ENCODE results near the gene CAPN8. TPM values are rescaled to one million over a fixed set of nuclear protein-coding genes. Genes with fewer than 3 reads are reported as not detected.

Gene CAPN8
- total and polyA plus RNA-seq, 2 donors from 2014 or later = 0.84 to 56.1 TPM

- no peak for TF ChIP-seq CTCF (IDR thresholded peaks at IDR 0.05; ENCODE audit: borderline replicate concordance, extremely low read depth, insufficient read depth)
- no peak overlapping the region for H3K4me3 ChIP-seq (ENCODE audit: low read length in 3 of 3)
- H3K4me1 ChIP-seq (ENCODE audit: control insufficient read depth in 2 of 3, insufficient read depth in 2 of 3, low read depth in 1 of 3, low read length in 3 of 3) = no peaks in the 10 kb centered on the region
- DNase-seq = no peak
- no peak for FAIRE-seq
- no peaks in the 10 kb centered on the region for H3K27me3 ChIP-seq (ENCODE audit: control insufficient read depth, insufficient read depth, low read length)
- H3K27ac ChIP-seq (ENCODE audit: low read depth in 2 of 2, low read length in 2 of 2) = no peak overlapping the region
- H3K36me3 ChIP-seq (ENCODE audit: control insufficient read depth in 2 of 3, insufficient read depth in 3 of 3, low read length in 3 of 3) = no peaks in the 10 kb centered on the region
- intact Hi-C loops (cut with DNase I) = no loop called here
- H3K9me3 ChIP-seq (ENCODE audit: control insufficient read depth in 2 of 3, insufficient read depth in 1 of 3, low read length in 3 of 3) = no peaks in the 10 kb centered on the region
- H3K9ac ChIP-seq (ENCODE audit: low read length in 3 of 3) = no peak overlapping the region
Measured at GRCh38 chr1:223514644-223515043, 150.9 kb downstream of the CAPN8 start.

- Histone ChIP-seq H3K27me3 (ENCODE audit: control insufficient read depth, insufficient read depth, low read length) (no peaks in the 10 kb centered on the region), H3K4me3 (ENCODE audit: low read length in 3 of 3) (no peak overlapping the region), H3K9me3 (ENCODE audit: control insufficient read depth in 2 of 3, insufficient read depth in 1 of 3, low read length in 3 of 3) (no peaks in the 10 kb centered on the region), H3K4me1 (ENCODE audit: control insufficient read depth in 2 of 3, insufficient read depth in 2 of 3, low read depth in 1 of 3, low read length in 3 of 3) (no peaks in the 10 kb centered on the region), H3K36me3 (ENCODE audit: control insufficient read depth in 2 of 3, insufficient read depth in 3 of 3, low read length in 3 of 3) (no peaks in the 10 kb centered on the region), H3K9ac (ENCODE audit: low read length in 3 of 3) (no peak overlapping the region), H3K27ac (ENCODE audit: low read depth in 2 of 2, low read length in 2 of 2) (no peak overlapping the region)
- no peak for TF ChIP-seq CTCF (IDR thresholded peaks at IDR 0.05; ENCODE audit: borderline replicate concordance, extremely low read depth, insufficient read depth)
- intact Hi-C loops (cut with DNase I) = no loop called here
- DNase-seq (no peak), FAIRE-seq (no peak)
Measured at GRCh38 chr1:223513309-223513708, 152.2 kb downstream of the CAPN8 start.

- no peaks in the 10 kb centered on the region for H3K27me3 ChIP-seq (ENCODE audit: control insufficient read depth, insufficient read depth, low read length)
- no peak overlapping the region for H3K9ac ChIP-seq (ENCODE audit: low read length in 3 of 3)
- no peaks in the 10 kb centered on the region for H3K36me3 ChIP-seq (ENCODE audit: control insufficient read depth in 2 of 3, insufficient read depth in 3 of 3, low read length in 3 of 3)
- no peak for TF ChIP-seq CTCF (IDR thresholded peaks at IDR 0.05; ENCODE audit: borderline replicate concordance, extremely low read depth, insufficient read depth)
- no peaks in the 10 kb centered on the region for H3K4me1 ChIP-seq (ENCODE audit: control insufficient read depth in 2 of 3, insufficient read depth in 2 of 3, low read depth in 1 of 3, low read length in 3 of 3)
- no peaks in the 10 kb centered on the region for H3K9me3 ChIP-seq (ENCODE audit: control insufficient read depth in 2 of 3, insufficient read depth in 1 of 3, low read length in 3 of 3)
- H3K4me3 ChIP-seq (ENCODE audit: low read length in 3 of 3) = no peak overlapping the region
- FAIRE-seq (no peak), DNase-seq (no peak)
- intact Hi-C loops (cut with DNase I) = no loop called here
- no peak overlapping the region for H3K27ac ChIP-seq (ENCODE audit: low read depth in 2 of 2, low read length in 2 of 2)
Measured at GRCh38 chr1:223512057-223512456, 153.4 kb downstream of the CAPN8 start.

- DNase-seq (no peak), FAIRE-seq (no peak)
- Histone ChIP-seq H3K27ac (ENCODE audit: low read depth in 2 of 2, low read length in 2 of 2) (no peak overlapping the region), H3K4me1 (ENCODE audit: control insufficient read depth in 2 of 3, insufficient read depth in 2 of 3, low read depth in 1 of 3, low read length in 3 of 3) (no peaks in the 10 kb centered on the region), H3K4me3 (ENCODE audit: low read length in 3 of 3) (no peak overlapping the region), H3K9ac (ENCODE audit: low read length in 3 of 3) (no peak overlapping the region), H3K27me3 (ENCODE audit: control insufficient read depth, insufficient read depth, low read length) (no peaks in the 10 kb centered on the region), H3K36me3 (ENCODE audit: control insufficient read depth in 2 of 3, insufficient read depth in 3 of 3, low read length in 3 of 3) (no peaks in the 10 kb centered on the region), H3K9me3 (ENCODE audit: control insufficient read depth in 2 of 3, insufficient read depth in 1 of 3, low read length in 3 of 3) (no peaks in the 10 kb centered on the region)
- intact Hi-C loops (cut with DNase I) = no loop called here
- TF ChIP-seq CTCF (IDR thresholded peaks at IDR 0.05; ENCODE audit: borderline replicate concordance, extremely low read depth, insufficient read depth) = no peak
Measured at GRCh38 chr1:223508796-223509195, 156.7 kb downstream of the CAPN8 start.
